HG03565 (cell line): ENCODE measurements around the gene PRM1.

Experiments
- ATAC-seq: cut with Tn5 transposase; IDR thresholded peaks from one replicate; pipeline ENCODE4 v1.9.1; 2021; ENCODE audit warnings: mild to moderate bottlenecking, moderate library complexity; ENCODE audit not compliant: unreplicated experiment

Gene PRM1

GRCh38 chr16:11254913-11255736 is 26.0 kb downstream of the PRM1 start:
- ATAC-seq, result no peak

- no peak for ATAC-seq
Measured at GRCh38 chr16:11253995-11254912, 26.9 kb downstream of the PRM1 start.

- ATAC-seq, result no peak
Measured at GRCh38 chr16:11253009-11253994, 27.8 kb downstream of the PRM1 start.

GRCh38 chr16:11252482-11252931 is 28.6 kb downstream of the PRM1 start:
- ATAC-seq, result no peak

- ATAC-seq, result no peak
Measured at GRCh38 chr16:11251525-11252481, 29.3 kb downstream of the PRM1 start.

GRCh38 chr16:11250786-11251524 is 30.2 kb downstream of the PRM1 start:
- ATAC-seq, result no peak

GRCh38 chr16:11250091-11250785 is 30.9 kb downstream of the PRM1 start:
- ATAC-seq, result no peak

GRCh38 chr16:11249233-11250061 is 31.7 kb downstream of the PRM1 start:
- no peak for ATAC-seq

- no peak for ATAC-seq
Measured at GRCh38 chr16:11248133-11248532, 33.0 kb downstream of the PRM1 start.

GRCh38 chr16:11245988-11246387 is 35.1 kb downstream of the PRM1 start:
- no peak for ATAC-seq

- no peak for ATAC-seq
Measured at GRCh38 chr16:11245222-11245737, 35.9 kb downstream of the PRM1 start.

GRCh38 chr16:11242658-11243057 is 38.5 kb downstream of the PRM1 start:
- no peak for ATAC-seq

GRCh38 chr16:11241480-11242204 is 39.5 kb downstream of the PRM1 start:
- ATAC-seq, result no peak

- ATAC-seq, result no peak
Measured at GRCh38 chr16:11240636-11241473, 40.3 kb downstream of the PRM1 start.
